ENCODE measurements around the gene C15orf61. TPM values are rescaled to one million over a fixed set of nuclear protein-coding genes. Genes with fewer than 3 reads are reported as not detected.
A peak's percentile ranks its signal among the peaks of the same experiment; 100 is the strongest.

C15orf61 gene
- total RNA-seq, 1 experiment from 2014 or later, result 6.6 TPM

GRCh38 chr15:67528513-67528912, 7.6 kb downstream of the C15orf61 start:
- Histone ChIP-seq H3K9me3 (replicated peaks) (no peaks in the 10 kb centered on the region), H3K27me3 (no peaks in the 10 kb centered on the region), H3K36me3 (0 out of 2 replicates have a peak, but pooled peaks cover 4% of the 10 kb centered on the region), H3K4me1 (peaks cover 15% of the 10 kb centered on the region), H3K27ac (no peak overlapping the region), H3K4me3 (no peak overlapping the region)
- no peak for DNase-seq

- Histone ChIP-seq H3K4me3 (no peak overlapping the region), H3K27ac (no peak overlapping the region), H3K27me3 (no peaks in the 10 kb centered on the region), H3K36me3 (0 out of 2 replicates have a peak, but pooled peaks cover 4% of the 10 kb centered on the region), H3K4me1 (peaks cover 30% of the 10 kb centered on the region), H3K9me3 (replicated peaks) (no peaks in the 10 kb centered on the region)
- no peak for DNase-seq
Observed at GRCh38 chr15:67531379-67531914, 10.5 kb downstream of the C15orf61 start.

GRCh38 chr15:67533873-67534272, 12.9 kb downstream of the C15orf61 start:
- Histone ChIP-seq H3K9me3 (replicated peaks) (no peaks in the 10 kb centered on the region), H3K27me3 (no peaks in the 10 kb centered on the region), H3K4me1 (peaks cover 19% of the 10 kb centered on the region), H3K36me3 (no peaks in the 10 kb centered on the region), H3K27ac (no peak overlapping the region), H3K4me3 (no peak overlapping the region)
- no peak for DNase-seq

- Histone ChIP-seq H3K4me3 (no peak overlapping the region), H3K9me3 (replicated peaks) (no peaks in the 10 kb centered on the region), H3K4me1 (peaks cover 19% of the 10 kb centered on the region), H3K36me3 (no peaks in the 10 kb centered on the region), H3K27ac (peak overlapping the region; percentile 5; the same call in 1 of the 2 replicates), H3K27me3 (no peaks in the 10 kb centered on the region)
- DNase-seq, result no peak
Observed at GRCh38 chr15:67534360-67534759, 13.4 kb downstream of the C15orf61 start.

- Histone ChIP-seq H3K27me3 (no peaks in the 10 kb centered on the region), H3K9me3 (replicated peaks) (no peaks in the 10 kb centered on the region), H3K36me3 (no peaks in the 10 kb centered on the region), H3K27ac (no peak overlapping the region), H3K4me1 (peaks cover 16% of the 10 kb centered on the region), H3K4me3 (no peak overlapping the region)
- no peak for DNase-seq
Observed at GRCh38 chr15:67537771-67538170, 16.8 kb downstream of the C15orf61 start.

- no peaks in the 10 kb centered on the region for H3K9me3 ChIP-seq (replicated peaks)
- peak; percentile 82 to 84 for DNase-seq
- peaks cover 8% of the 10 kb centered on the region for H3K4me1 ChIP-seq
- peak within 1 kb of the TSS; percentile 85 for H3K27ac ChIP-seq
- H3K36me3 ChIP-seq, result no peaks in the 10 kb centered on the region
- H3K4me3 ChIP-seq, result peak within 1 kb of the TSS; percentile 93
- no peaks in the 10 kb centered on the region for H3K27me3 ChIP-seq
Observed at GRCh38 chr15:67542420-67543347, 21.8 kb downstream of the C15orf61 start, which contains the start of gene MAP2K5. Gene MAP2K5 (plus strand): TSS chr15:67542703. CDS start chr15:67543336, 633 bp downstream.

GRCh38 chr15:67543348-67543718, 22.4 kb downstream of the C15orf61 start:
- no peaks in the 10 kb centered on the region for H3K27me3 ChIP-seq
- peak overlapping the region; percentile 85 for H3K27ac ChIP-seq
- H3K4me1 ChIP-seq, result peaks cover 8% of the 10 kb centered on the region
- no peak for DNase-seq
- H3K4me3 ChIP-seq, result peak overlapping the region; percentile 93
- H3K36me3 ChIP-seq, result no peaks in the 10 kb centered on the region
- H3K9me3 ChIP-seq (replicated peaks), result no peaks in the 10 kb centered on the region

- Histone ChIP-seq H3K4me1 (peaks cover 14% of the 10 kb centered on the region), H3K36me3 (no peaks in the 10 kb centered on the region), H3K27me3 (no peaks in the 10 kb centered on the region), H3K9me3 (replicated peaks) (no peaks in the 10 kb centered on the region), H3K27ac (no peak overlapping the region), H3K4me3 (no peak overlapping the region)
- no peak for DNase-seq
Observed at GRCh38 chr15:67544475-67544874, 23.5 kb downstream of the C15orf61 start.

GRCh38 chr15:67545864-67546263, 24.9 kb downstream of the C15orf61 start:
- Histone ChIP-seq H3K4me3 (no peak overlapping the region), H3K9me3 (replicated peaks) (no peaks in the 10 kb centered on the region), H3K36me3 (no peaks in the 10 kb centered on the region; the same call in 1 of the 2 replicates), H3K27ac (no peak overlapping the region), H3K4me1 (peaks cover 24% of the 10 kb centered on the region), H3K27me3 (no peaks in the 10 kb centered on the region)
- no peak for DNase-seq

GRCh38 chr15:67547064-67547463, 26.1 kb downstream of the C15orf61 start:
- Histone ChIP-seq H3K4me1 (peaks cover 24% of the 10 kb centered on the region), H3K36me3 (peaks cover 4% of the 10 kb centered on the region)

GRCh38 chr15:67547836-67548235, 26.9 kb downstream of the C15orf61 start:
- Histone ChIP-seq H3K36me3 (peaks cover 5% of the 10 kb centered on the region), H3K4me1 (peaks cover 24% of the 10 kb centered on the region), H3K4me3 (no peak overlapping the region), H3K9me3 (replicated peaks) (0 out of 2 replicates have a peak, but pooled peaks cover under 1% of the 10 kb centered on the region), H3K27ac (no peak overlapping the region), H3K27me3 (no peaks in the 10 kb centered on the region)
- no peak for DNase-seq

More at GRCh38 chr15:67547064-67547463, 26.1 kb downstream of the C15orf61 start:
- no peak overlapping the region for H3K4me3 ChIP-seq
- no peaks in the 10 kb centered on the region for H3K9me3 ChIP-seq (replicated peaks)
- H3K27ac ChIP-seq, result no peak overlapping the region
- H3K27me3 ChIP-seq, result no peaks in the 10 kb centered on the region
- no peak for DNase-seq

GRCh38 chr15:67548236-67548852, 27.4 kb downstream of the C15orf61 start:
- Histone ChIP-seq H3K36me3 (peaks cover 5% of the 10 kb centered on the region), H3K27ac (no peak overlapping the region)
- no peak for DNase-seq

GRCh38 chr15:67548862-67549651, 28.1 kb downstream of the C15orf61 start:
- 0 out of 2 replicates have a peak, but pooled peaks cover 2% of the 10 kb centered on the region for H3K9me3 ChIP-seq (replicated peaks)
- H3K4me3 ChIP-seq, result no peak overlapping the region
- no peaks in the 10 kb centered on the region for H3K27me3 ChIP-seq
- H3K36me3 ChIP-seq, result peaks cover 5% of the 10 kb centered on the region
- H3K27ac ChIP-seq, result peak overlapping the region; percentile 5; the same call in 1 of the 2 replicates
- peak; percentile 43 to 59 for DNase-seq
- H3K4me1 ChIP-seq, result peaks cover 16% of the 10 kb centered on the region

More at GRCh38 chr15:67548236-67548852, 27.4 kb downstream of the C15orf61 start:
- Histone ChIP-seq H3K4me1 (peaks cover 22% of the 10 kb centered on the region), H3K27me3 (no peaks in the 10 kb centered on the region), H3K4me3 (no peak overlapping the region), H3K9me3 (replicated peaks) (0 out of 2 replicates have a peak, but pooled peaks cover 2% of the 10 kb centered on the region)

- H3K36me3 ChIP-seq, result peaks cover 5% of the 10 kb centered on the region
- H3K27ac ChIP-seq, result peak overlapping the region; percentile 5; the same call in 1 of the 2 replicates
- H3K4me3 ChIP-seq, result no peak overlapping the region
- peak in 1 of 2 experiments; percentile 33 for DNase-seq
- 0 out of 2 replicates have a peak, but pooled peaks cover 2% of the 10 kb centered on the region for H3K9me3 ChIP-seq (replicated peaks)
- H3K4me1 ChIP-seq, result peaks cover 16% of the 10 kb centered on the region
- no peaks in the 10 kb centered on the region for H3K27me3 ChIP-seq
Observed at GRCh38 chr15:67549736-67550135, 28.8 kb downstream of the C15orf61 start.

Measured in SJCRH30 (cell line).